Endodermal cell (in vitro differentiated cells): ENCODE measurements around the gene PLA2G12A. TPM values are rescaled to one million over a fixed set of nuclear protein-coding genes. Genes with fewer than 3 reads are reported as not detected.

Source experiments
- DNase-seq: peaks from one replicate; pipeline ENCODE4 v3.0.0-alpha.2; 2017
- H3K27ac ChIP-seq: 2 replicates; pipeline ENCODE4 v1.5.1; 2013; ENCODE audit warnings: mild to moderate bottlenecking, low read depth, low read length, moderate library complexity
- H3K27me3 ChIP-seq: 2 replicates; pipeline ENCODE4 v1.6.1; 2013; ENCODE audit warnings: mild to moderate bottlenecking, low read length, moderate library complexity; ENCODE audit not compliant: insufficient read depth, control insufficient read depth, poor library complexity, severe bottlenecking
- H3K36me3 ChIP-seq: 2 replicates; pipeline ENCODE4 v1.7.0; 2013; ENCODE audit warnings: mild to moderate bottlenecking, low read length, moderate library complexity; ENCODE audit not compliant: control insufficient read depth, insufficient read depth
- H3K4me1 ChIP-seq: one replicate; pipeline ENCODE4 v1.7.0; 2013; ENCODE audit warnings: low read length; ENCODE audit not compliant: control insufficient read depth, insufficient read depth
- H3K4me3 ChIP-seq: 2 replicates; pipeline ENCODE4 v1.5.1; 2013; ENCODE audit warnings: mild to moderate bottlenecking, low read length, moderate library complexity
- H3K9ac ChIP-seq: 2 replicates; pipeline ENCODE4 v1.6.1; 2013; ENCODE audit warnings: mild to moderate bottlenecking, low read length, moderate library complexity; ENCODE audit not compliant: poor library complexity, severe bottlenecking; ENCODE audit errors: extremely low read depth
- H3K9me3 ChIP-seq: 2 replicates; pipeline ENCODE4 v1.6.1; 2013; ENCODE audit warnings: mild to moderate bottlenecking, low read length, moderate library complexity; ENCODE audit not compliant: control insufficient read depth
- H3K27ac Mint-ChIP-seq: 2 replicates; pipeline ENCODE4 v1.8.0; 2020; ENCODE audit warnings: mixed read lengths
- H3K27me3 Mint-ChIP-seq: 2 replicates; pipeline ENCODE4 v1.8.0; 2021; ENCODE audit warnings: mild to moderate bottlenecking, mixed read lengths; ENCODE audit not compliant: insufficient read depth
- H3K36me3 Mint-ChIP-seq: 2 replicates; pipeline ENCODE4 v1.8.0; 2020; ENCODE audit warnings: low read depth, mixed read lengths
- H3K4me1 Mint-ChIP-seq: 2 replicates; pipeline ENCODE4 v1.8.0; 2020; ENCODE audit warnings: mixed read lengths
- H3K4me3 Mint-ChIP-seq: 2 replicates; pipeline ENCODE4 v1.8.0; 2020; ENCODE audit warnings: mild to moderate bottlenecking, moderate library complexity, mixed read lengths
- H3K9me3 Mint-ChIP-seq: 2 replicates; pipeline ENCODE4 v1.8.0; 2020; ENCODE audit warnings: mild to moderate bottlenecking, mixed read lengths
- CTCF ChIP-seq: fragments of 200-600 bp; sonication (generic); conservative IDR thresholded peaks from 2 replicates; pipeline ENCODE4 v1.5.0; 2021; ENCODE audit warnings: antibody characterized with exemption, mild to moderate bottlenecking
- WGBS, 2 experiments: methylation state at CpG; one replicate each; pipeline versions ENCODE4 v1.1.5 to v1.1.7; 2013; ENCODE audit warnings: missing lambda C conversion rate in 2 of 2, mixed read lengths in 1 of 2; ENCODE audit not compliant: insufficient coverage in 1 of 2, insufficient read length in 1 of 2; 5-methylcytosine and 5-hydroxymethylcytosine counted together
- total RNA-seq, 2 donors: library from RNA; stranded (reverse); fragmentation: NEBNext Ultra II Directional in 1 of 2; extraction: Animal tissue kit (Norgen Biotek cat#: 25700) in 1 of 2; gene quantifications; 2 replicates in 1 of 2; 3 replicates in 1 of 2; pipeline ENCODE4 v1.2.1, GENCODE V29; 2021

PLA2G12A gene
- total RNA-seq, 2 donors from 2014 or later: 38.5 to 60.9 TPM

- Mint-ChIP-seq H3K36me3 (peaks cover 7% of the 10 kb centered on the region), H3K27me3 (no peaks in the 10 kb centered on the region), H3K9me3 (no peaks in the 10 kb centered on the region), H3K4me3 (peak overlapping the region; percentile 91), H3K27ac (peak overlapping the region; percentile 95), H3K4me1 (peaks cover 15% of the 10 kb centered on the region)
- no peak overlapping the region for H3K27ac ChIP-seq
- TF ChIP-seq CTCF: no peak
- H3K27me3 ChIP-seq: no peaks in the 10 kb centered on the region
- no peaks in the 10 kb centered on the region for H3K9me3 ChIP-seq
- H3K4me3 ChIP-seq: peak overlapping the region; percentile 96
- no peaks in the 10 kb centered on the region for H3K4me1 ChIP-seq
- no peaks in the 10 kb centered on the region for H3K36me3 ChIP-seq
- WGBS, 2 experiments: 1 to 3% methylated on average over 13 to 24 of the region's 25 CpGs
- DNase-seq: no peak
- H3K9ac ChIP-seq: peak overlapping the region; percentile 58
These were observed 653 bp downstream of the PLA2G12A start for GRCh38 chr4:109729117-109729717.

- peaks cover 15% of the 10 kb centered on the region for H3K4me1 Mint-ChIP-seq
- H3K4me3 Mint-ChIP-seq: peak overlapping the region; percentile 91
- H3K27me3 Mint-ChIP-seq: no peaks in the 10 kb centered on the region
- H3K36me3 Mint-ChIP-seq: peaks cover 11% of the 10 kb centered on the region
- DNase-seq: no peak
- H3K9me3 Mint-ChIP-seq: no peaks in the 10 kb centered on the region
- H3K27ac Mint-ChIP-seq: no peak overlapping the region
- no peak for TF ChIP-seq CTCF
- H3K27ac ChIP-seq: no peak overlapping the region
- WGBS, 2 experiments: 81 to 82% methylated on average over 4 to 6 of the region's 6 CpGs
- H3K4me3 ChIP-seq: peak overlapping the region; percentile 96
- H3K4me1 ChIP-seq: no peaks in the 10 kb centered on the region
- no peaks in the 10 kb centered on the region for H3K27me3 ChIP-seq
- H3K36me3 ChIP-seq: peaks cover 2% of the 10 kb centered on the region
- peak overlapping the region; percentile 58 for H3K9ac ChIP-seq
- H3K9me3 ChIP-seq: no peaks in the 10 kb centered on the region
These were observed 1.5 kb downstream of the PLA2G12A start for GRCh38 chr4:109728385-109728784.

- H3K4me3 ChIP-seq: no peak overlapping the region
- no peak overlapping the region for H3K27ac ChIP-seq
- no peak for TF ChIP-seq CTCF
- H3K27ac Mint-ChIP-seq: no peak overlapping the region
- H3K4me1 ChIP-seq: no peaks in the 10 kb centered on the region
- 93 to 94% methylated on average over 2 of the region's 2 CpGs for WGBS, 2 experiments
- peaks cover 2% of the 10 kb centered on the region for H3K9me3 Mint-ChIP-seq
- no peak for DNase-seq
- H3K27me3 Mint-ChIP-seq: no peaks in the 10 kb centered on the region
- peaks cover 6% of the 10 kb centered on the region for H3K4me1 Mint-ChIP-seq
- peaks cover 27% of the 10 kb centered on the region for H3K36me3 Mint-ChIP-seq
- H3K9ac ChIP-seq: no peak overlapping the region
- no peak overlapping the region for H3K4me3 Mint-ChIP-seq
- peaks cover 5% of the 10 kb centered on the region for H3K36me3 ChIP-seq
- H3K9me3 ChIP-seq: peaks cover 10% of the 10 kb centered on the region
- no peaks in the 10 kb centered on the region for H3K27me3 ChIP-seq
These were observed 6.8 kb downstream of the PLA2G12A start for GRCh38 chr4:109723110-109723509.
